Measurements from ENCODE around the gene PIK3C2G.

DNA sequence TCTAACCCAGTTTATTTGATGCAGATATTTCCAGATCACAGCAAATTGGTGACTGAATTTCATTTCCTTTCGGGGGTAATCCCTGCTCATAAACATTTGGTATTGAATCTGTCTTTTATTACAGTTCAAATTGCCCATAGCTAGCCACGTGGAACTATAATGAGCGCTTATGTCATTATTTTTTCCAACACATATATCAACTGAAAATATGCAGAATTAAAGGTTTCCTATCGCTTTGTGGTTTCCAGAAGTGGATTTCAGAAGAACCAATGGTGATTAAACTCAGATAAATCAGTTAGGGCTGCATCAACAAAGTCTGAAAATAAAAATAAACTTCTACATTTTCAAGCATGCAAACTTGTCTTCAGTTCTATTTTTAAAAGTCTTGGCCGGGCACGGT, 111.9 kb downstream of the PIK3C2G start:
- TF ChIP-seq, protein P1, sequence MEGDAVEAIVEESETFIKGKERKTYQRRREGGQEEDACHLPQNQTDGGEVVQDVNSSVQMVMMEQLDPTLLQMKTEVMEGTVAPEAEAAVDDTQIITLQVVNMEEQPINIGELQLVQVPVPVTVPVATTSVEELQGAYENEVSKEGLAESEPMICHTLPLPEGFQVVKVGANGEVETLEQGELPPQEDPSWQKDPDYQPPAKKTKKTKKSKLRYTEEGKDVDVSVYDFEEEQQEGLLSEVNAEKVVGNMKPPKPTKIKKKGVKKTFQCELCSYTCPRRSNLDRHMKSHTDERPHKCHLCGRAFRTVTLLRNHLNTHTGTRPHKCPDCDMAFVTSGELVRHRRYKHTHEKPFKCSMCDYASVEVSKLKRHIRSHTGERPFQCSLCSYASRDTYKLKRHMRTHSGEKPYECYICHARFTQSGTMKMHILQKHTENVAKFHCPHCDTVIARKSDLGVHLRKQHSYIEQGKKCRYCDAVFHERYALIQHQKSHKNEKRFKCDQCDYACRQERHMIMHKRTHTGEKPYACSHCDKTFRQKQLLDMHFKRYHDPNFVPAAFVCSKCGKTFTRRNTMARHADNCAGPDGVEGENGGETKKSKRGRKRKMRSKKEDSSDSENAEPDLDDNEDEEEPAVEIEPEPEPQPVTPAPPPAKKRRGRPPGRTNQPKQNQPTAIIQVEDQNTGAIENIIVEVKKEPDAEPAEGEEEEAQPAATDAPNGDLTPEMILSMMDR (conservative IDR thresholded peaks at IDR 0.05; ENCODE audit: low read length), result no peak
- no peak for TF ChIP-seq EZH2phosphoT487 (IDR thresholded peaks at IDR 0.05; ENCODE audit: borderline replicate concordance)

Data from Loucy (cell line).